Thymus (tissue), 11 donors: Measurements from ENCODE around the gene LEF1. TPM values are rescaled to one million over a fixed set of nuclear protein-coding genes. Genes with fewer than 3 reads are reported as not detected.
A peak's percentile ranks its signal among the peaks of the same experiment; 100 is the strongest.
"Not testable (repeated sequence)": the region's sequence is repeated elsewhere in the genome, so short reads cannot be mapped to it uniquely, and the experiment has no call there.

Source experiments
- DNase-seq, 9 donors: peaks; one replicate each; pipeline ENCODE4 v3.0.0-alpha.2; 2013; ENCODE audit warnings: low spot score in 9 of 9, low read depth in 6 of 9, missing footprints in 1 of 9
- H3K27ac ChIP-seq, 2 donors: one replicate each; pipeline ENCODE4 v1.5.1; 2013; ENCODE audit warnings: control low read depth in 1 of 2, low read depth in 1 of 2, low read length in 1 of 2, mild to moderate bottlenecking in 1 of 2, moderate library complexity in 1 of 2
- H3K27me3 ChIP-seq, 2 donors: one replicate each; pipeline ENCODE4 v1.5.1; 2013; ENCODE audit warnings: low read length in 1 of 2; ENCODE audit not compliant: control insufficient read depth in 2 of 2, insufficient read depth in 1 of 2
- H3K36me3 ChIP-seq, 2 donors: one replicate each; pipeline ENCODE4 v1.5.1; 2013; ENCODE audit warnings: low read length in 1 of 2, mild to moderate bottlenecking in 1 of 2, moderate library complexity in 1 of 2; ENCODE audit not compliant: control insufficient read depth in 2 of 2, insufficient read depth in 2 of 2
- H3K4me1 ChIP-seq, 2 donors: one replicate each; pipeline ENCODE4 v1.5.1; 2013; ENCODE audit warnings: low read length in 2 of 2; ENCODE audit not compliant: control insufficient read depth in 2 of 2, insufficient read depth in 2 of 2
- H3K4me3 ChIP-seq, 2 donors: one replicate each; pipeline ENCODE4 v1.5.1; 2013; ENCODE audit warnings: low read length in 2 of 2, control low read depth in 1 of 2, mild to moderate bottlenecking in 1 of 2
- H3K9me3 ChIP-seq, 2 donors: one replicate each; pipeline ENCODE4 v1.5.1; 2013; ENCODE audit warnings: low read length in 1 of 2, mild to moderate bottlenecking in 1 of 2; ENCODE audit not compliant: control insufficient read depth in 2 of 2, insufficient read depth in 1 of 2
- WGBS: extraction: QIAGEN DNeasy Blood & Tissue Kit; methylation state at CpG from one replicate; pipeline ENCODE4 v1.1.7; 2013; 5-methylcytosine and 5-hydroxymethylcytosine counted together
- polyA plus RNA-seq: library from polyadenylated mRNA; stranded (reverse); fragments of 200-250 nt; gene quantifications from one replicate; pipeline ENCODE4 v1.2.3, GENCODE V29; 2013
- total RNA-seq: library from RNA; stranded (reverse); fragments of 120-200 nt; gene quantifications from one replicate; pipeline ENCODE4 v1.2.4, GENCODE V29; 2013
- donor health status: healthy.

Gene LEF1
- total and polyA plus RNA-seq, 2 donors = 536 to 655 TPM

DNA sequence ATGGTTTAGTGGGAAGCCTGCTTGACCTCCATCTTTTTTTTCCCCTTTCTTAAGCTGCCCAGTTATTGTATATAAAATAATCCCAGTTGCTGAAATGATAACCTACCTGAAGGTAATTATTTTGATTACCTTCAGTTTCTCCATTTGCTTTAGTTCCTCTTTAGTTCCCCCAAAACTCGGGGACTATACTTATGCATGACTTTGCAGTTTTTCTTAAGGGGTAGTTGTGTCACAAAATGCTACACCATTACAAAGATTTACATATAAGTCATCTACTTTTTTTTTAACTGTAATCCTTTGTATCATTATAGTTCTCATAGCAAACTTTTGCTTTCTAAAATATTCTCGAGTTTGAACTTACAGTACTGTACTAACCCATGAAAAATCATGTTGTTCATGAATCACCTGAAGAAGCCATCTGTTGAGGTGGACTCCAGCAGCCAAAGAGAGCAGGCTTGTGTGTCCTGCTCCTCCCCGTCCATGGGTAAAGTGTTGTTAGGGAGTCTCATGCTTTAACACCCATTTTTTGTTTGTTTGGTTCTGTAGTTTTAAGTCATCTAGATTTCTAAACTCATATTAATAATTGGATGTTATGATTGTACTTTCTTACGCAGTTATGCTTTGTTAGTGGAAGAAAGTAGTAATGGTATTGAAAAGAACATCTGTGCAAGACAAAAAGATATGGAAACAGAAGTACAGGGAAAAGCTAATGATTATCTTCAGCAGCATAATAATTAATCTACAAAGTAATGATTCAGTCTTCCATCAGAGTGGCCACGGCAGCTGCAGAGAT is 144.5 kb downstream of the LEF1 start:
- 77% methylated on average over 5 of the region's 5 CpGs for WGBS
- Histone ChIP-seq H3K36me3 (peaks cover 34 to 91% of the 10 kb centered on the region in 2 donors), H3K4me3 (no peak overlapping the region)

DNA sequence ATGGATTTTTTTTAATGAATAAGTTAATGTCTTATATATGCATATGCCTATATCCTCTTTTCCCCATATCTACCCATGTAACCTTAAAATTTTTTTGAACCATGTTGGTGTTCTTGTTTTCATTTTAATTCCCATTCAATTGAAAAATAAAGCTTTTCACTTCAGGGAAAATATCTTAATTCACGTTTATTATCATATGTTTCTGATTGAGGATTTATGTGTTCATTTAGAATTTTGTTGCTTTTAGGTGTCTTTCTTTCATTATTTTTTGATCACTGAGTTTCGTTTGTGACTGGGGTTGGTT is 149.9 kb downstream of the LEF1 start:
- no peak for DNase-seq
- Histone ChIP-seq H3K9me3 (no peaks in the 10 kb centered on the region), H3K36me3 (peaks cover 41 to 84% of the 10 kb centered on the region in 2 donors), H3K27ac (no peak overlapping the region), H3K4me3 (no peak overlapping the region), H3K27me3 (no peaks in the 10 kb centered on the region), H3K4me1 (peaks cover 3 to 19% of the 10 kb centered on the region in 2 donors)
- WGBS = 48% methylated on average over 2 of the region's 2 CpGs

More for the DNA sequence above, 144.5 kb downstream of the LEF1 start:
- H3K9me3 ChIP-seq = no peaks in the 10 kb centered on the region
- peaks cover 14 to 31% of the 10 kb centered on the region in 2 donors for H3K4me1 ChIP-seq
- H3K27me3 ChIP-seq = no peaks in the 10 kb centered on the region
- H3K27ac ChIP-seq = no peak overlapping the region
- no peak for DNase-seq

DNA sequence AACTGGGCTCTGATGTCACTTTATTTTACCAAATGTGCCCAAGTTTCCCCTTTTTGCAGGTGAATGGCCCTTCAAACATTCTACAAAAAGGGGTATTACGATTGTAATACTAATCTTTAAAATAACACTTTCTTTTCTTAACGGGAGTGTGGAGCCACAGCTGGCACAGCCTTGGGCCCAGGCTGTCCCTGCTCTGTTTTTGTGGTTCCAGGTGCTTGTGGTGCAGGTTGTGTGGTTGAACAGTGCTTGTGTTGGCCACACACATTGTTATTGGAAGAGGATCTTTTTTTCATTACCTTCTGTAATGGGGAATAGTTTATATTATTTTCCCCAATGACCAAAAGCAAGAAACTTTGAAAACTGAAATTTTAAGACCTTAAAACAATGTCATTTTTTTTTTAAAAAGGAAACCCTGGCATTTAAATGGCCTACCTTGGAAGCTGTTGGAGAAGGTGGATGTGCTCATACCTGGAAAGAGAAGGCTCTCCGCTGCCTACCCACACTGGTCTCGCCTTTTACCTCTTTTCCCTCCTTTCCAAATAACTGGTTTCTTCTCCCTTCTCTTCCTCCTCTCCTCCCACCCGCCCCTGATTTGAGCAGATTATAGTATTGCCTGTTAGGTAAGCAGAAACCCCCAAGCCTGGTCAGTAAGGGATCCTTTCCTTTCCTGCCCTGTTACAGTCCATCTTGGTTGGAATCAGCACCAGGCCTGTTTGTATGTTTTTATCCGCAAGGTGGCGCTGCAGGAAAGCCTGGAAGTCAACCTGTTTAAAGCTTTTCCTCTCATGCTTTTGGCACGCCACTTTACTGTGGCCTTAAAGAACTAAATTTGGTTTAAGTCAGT is 150.5 kb downstream of the LEF1 start:
- Histone ChIP-seq H3K36me3 (peaks cover 42 to 83% of the 10 kb centered on the region in 2 donors), H3K4me1 (peaks cover 3 to 19% of the 10 kb centered on the region in 2 donors), H3K9me3 (no peaks in the 10 kb centered on the region), H3K4me3 (no peak overlapping the region), H3K27ac (peak overlapping the region in 1 of 2 donors; percentile 45), H3K27me3 (no peaks in the 10 kb centered on the region)
- 29% methylated on average over 8 of the region's 8 CpGs for WGBS
- peak; percentile 65 to 94 (median 89) for DNase-seq

DNA sequence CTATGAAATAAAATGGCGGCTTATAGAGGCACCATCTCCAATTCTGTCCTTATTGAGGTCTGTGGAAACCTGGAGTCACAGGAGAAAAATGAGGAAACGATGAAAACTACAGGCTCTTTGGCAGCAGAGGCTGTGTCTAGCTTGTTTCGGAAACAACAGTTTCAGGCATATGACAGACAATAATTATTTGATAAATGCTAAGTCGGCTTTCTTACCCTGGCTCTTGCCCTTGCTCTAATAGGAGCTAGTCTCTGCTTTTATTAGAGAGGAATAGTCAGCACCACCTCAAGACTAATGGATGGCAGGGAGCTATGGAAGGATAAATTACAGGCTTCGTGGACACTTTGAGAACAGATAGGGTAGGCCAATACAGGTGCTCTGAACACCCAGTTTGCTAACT is 154.8 kb downstream of the LEF1 start:
- H3K4me3 ChIP-seq = no peak overlapping the region
- WGBS = 99% methylated on average over 5 of the region's 5 CpGs
- peaks cover 3 to 13% of the 10 kb centered on the region in 2 donors for H3K4me1 ChIP-seq
- no peaks in the 10 kb centered on the region for H3K27me3 ChIP-seq
- peaks cover 0 to 4% of the 10 kb centered on the region in 2 donors for H3K9me3 ChIP-seq
- DNase-seq = no peak
- H3K27ac ChIP-seq = no peak overlapping the region
- peaks cover 30 to 65% of the 10 kb centered on the region in 2 donors for H3K36me3 ChIP-seq

DNA sequence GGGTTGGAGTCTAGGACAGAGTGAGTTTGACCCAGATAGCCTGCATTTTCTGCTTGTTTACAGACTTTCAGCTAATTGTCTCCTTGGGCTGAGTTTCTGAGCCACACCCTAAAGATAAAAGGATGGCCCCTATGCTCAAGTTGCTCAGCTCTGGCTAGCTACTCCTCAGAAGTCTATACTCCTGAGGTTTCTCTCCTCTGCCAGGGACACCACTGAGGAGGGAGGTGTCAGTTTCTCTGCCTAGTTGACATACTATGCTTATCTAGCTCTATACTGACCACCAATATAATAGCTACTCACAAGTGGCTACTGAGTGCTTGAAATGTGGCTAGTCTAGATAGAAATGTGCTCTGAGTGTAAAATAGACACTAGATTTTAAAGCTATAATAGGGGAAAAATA is 155.4 kb downstream of the LEF1 start:
- no peak for DNase-seq
- Histone ChIP-seq H3K9me3 (peaks cover 0 to 4% of the 10 kb centered on the region in 2 donors), H3K27ac (no peak overlapping the region), H3K36me3 (peaks cover 30 to 65% of the 10 kb centered on the region in 2 donors), H3K4me1 (peaks cover under 1 to 10% of the 10 kb centered on the region in 2 donors), H3K27me3 (no peaks in the 10 kb centered on the region), H3K4me3 (no peak overlapping the region)

DNA sequence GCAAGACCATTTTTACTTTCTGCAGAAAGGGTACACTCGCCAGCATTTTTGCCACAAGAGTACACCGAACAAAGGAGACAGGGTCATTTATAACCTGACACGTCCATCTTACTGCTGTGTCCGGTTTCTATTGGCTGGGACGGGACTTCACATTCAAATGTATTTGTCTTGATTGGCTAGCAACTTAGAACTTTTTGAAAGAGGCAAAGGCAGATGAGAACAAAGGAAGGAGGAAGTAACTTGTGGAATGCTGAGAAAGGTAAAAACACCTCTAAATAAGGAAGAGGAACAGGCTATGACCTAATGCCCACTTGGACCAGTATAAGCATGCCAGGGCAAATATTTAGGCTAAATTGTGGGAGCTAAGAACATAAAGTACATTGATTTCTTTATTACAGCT is 156.3 kb downstream of the LEF1 start:
- not testable (repeated sequence) for H3K4me1 ChIP-seq, DNase-seq, H3K27ac ChIP-seq, H3K4me3 ChIP-seq, H3K27me3 ChIP-seq, H3K9me3 ChIP-seq
- peaks cover 30 to 64% of the 10 kb centered on the region in 2 donors for H3K36me3 ChIP-seq
- 98% methylated on average over 5 of the region's 5 CpGs for WGBS

DNA sequence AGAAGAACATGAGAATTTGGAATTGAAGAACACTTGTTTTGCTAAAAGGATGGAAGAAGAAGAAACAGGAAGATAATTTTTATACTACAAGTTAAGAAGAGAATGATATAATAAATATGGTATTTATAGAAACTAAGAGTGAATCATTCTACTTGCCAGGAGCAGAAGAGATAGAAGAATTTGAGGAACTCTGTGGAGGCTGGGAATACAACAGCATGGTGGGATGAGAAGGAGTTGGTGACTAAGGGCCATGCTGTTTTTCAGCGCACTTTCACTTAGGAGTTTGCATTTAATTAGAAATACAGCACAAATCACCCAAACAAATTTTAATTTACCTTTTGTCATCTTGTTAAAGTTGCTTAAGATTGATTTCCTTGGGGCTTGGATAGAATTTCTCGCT is 158.6 kb downstream of the LEF1 start:
- H3K36me3 ChIP-seq = peaks cover 17 to 44% of the 10 kb centered on the region in 2 donors
- H3K27ac ChIP-seq = no peak overlapping the region
- H3K27me3 ChIP-seq = no peaks in the 10 kb centered on the region
- H3K9me3 ChIP-seq = peaks cover 0 to 4% of the 10 kb centered on the region in 2 donors
- 99% methylated on average over 2 of the region's 2 CpGs for WGBS
- no peak overlapping the region for H3K4me3 ChIP-seq
- DNase-seq = no peak
- H3K4me1 ChIP-seq = peaks cover 12% of the 10 kb centered on the region in 2 donors

DNA sequence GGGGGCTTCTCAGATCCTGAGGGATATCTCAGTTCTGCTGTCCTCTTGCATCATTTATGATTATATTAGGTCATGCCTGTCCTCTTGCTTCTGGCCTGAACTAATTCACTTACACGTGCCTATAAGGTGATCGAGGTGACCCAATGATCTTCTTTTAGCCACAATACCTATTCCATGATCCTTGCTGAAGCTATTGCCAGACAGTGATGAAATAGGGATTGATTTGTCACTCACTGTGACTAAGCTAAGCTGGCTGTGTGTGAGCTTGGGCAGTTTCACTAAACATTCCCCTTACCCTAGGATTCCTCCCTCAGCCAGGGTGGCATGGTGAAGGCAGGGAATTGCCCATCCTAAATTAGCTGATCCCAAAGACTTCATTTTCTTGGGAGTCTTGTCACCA is 160.0 kb downstream of the LEF1 start:
- Histone ChIP-seq H3K9me3 (peaks cover 0 to 4% of the 10 kb centered on the region in 2 donors), H3K27me3 (no peaks in the 10 kb centered on the region), H3K27ac (no peak overlapping the region), H3K4me3 (no peak overlapping the region), H3K4me1 (peaks cover 21 to 23% of the 10 kb centered on the region in 2 donors), H3K36me3 (peaks cover 10 to 30% of the 10 kb centered on the region in 2 donors)
- no peak for DNase-seq
- 98% methylated on average over 2 of the region's 2 CpGs for WGBS

DNA sequence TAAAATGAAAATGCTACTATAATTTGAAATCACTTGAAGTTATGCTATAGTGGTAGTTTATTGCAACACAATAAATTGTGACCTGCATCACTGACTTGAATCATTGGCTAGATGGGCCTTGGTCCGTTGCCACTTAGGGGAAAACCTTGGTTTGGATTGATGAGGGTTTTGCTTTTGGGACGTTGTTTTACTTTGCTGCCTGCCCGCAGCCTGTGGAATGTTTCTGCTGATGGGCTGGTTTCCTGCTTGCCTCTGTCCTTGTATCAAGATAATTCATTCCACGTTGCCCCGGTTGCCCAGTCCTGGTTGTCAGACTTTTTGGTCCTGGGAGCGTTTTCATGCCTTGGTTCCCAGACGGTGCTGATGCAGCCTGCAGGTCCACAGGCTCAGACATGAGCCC is 160.7 kb downstream of the LEF1 start:
- Histone ChIP-seq H3K27me3 (no peaks in the 10 kb centered on the region), H3K9me3 (peaks cover 0 to 3% of the 10 kb centered on the region in 2 donors), H3K36me3 (peaks cover 10 to 23% of the 10 kb centered on the region in 2 donors), H3K4me1 (peaks cover 28 to 30% of the 10 kb centered on the region in 2 donors), H3K4me3 (no peak overlapping the region), H3K27ac (no peak overlapping the region)
- DNase-seq = no peak
- WGBS = over 99% methylated on average over 7 of the region's 7 CpGs
